ENCODE results near the gene SFR1.

Gene SFR1

DNA sequence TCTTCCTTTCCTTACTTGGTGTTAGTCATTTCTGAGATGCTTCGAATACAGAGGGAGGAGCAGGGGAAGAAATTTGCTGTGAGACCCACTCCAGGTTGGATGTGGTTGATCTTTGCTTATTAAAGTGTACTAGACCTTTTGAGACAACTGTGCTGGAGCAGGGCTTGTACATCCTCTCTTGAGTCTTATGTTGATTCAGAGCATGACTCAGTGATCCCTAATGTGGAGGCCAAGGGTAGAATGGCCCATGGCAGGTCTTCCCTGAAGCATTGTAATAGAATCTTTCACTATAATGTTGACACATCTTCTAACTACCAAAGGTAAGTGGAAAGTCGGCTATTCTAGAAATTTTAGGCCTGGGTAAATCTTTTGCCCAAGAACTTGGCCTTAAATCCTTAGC lies 17.0 kb upstream of the SFR1 start:
- no peak for DNase-seq (ENCODE audit: low spot score)

DNA sequence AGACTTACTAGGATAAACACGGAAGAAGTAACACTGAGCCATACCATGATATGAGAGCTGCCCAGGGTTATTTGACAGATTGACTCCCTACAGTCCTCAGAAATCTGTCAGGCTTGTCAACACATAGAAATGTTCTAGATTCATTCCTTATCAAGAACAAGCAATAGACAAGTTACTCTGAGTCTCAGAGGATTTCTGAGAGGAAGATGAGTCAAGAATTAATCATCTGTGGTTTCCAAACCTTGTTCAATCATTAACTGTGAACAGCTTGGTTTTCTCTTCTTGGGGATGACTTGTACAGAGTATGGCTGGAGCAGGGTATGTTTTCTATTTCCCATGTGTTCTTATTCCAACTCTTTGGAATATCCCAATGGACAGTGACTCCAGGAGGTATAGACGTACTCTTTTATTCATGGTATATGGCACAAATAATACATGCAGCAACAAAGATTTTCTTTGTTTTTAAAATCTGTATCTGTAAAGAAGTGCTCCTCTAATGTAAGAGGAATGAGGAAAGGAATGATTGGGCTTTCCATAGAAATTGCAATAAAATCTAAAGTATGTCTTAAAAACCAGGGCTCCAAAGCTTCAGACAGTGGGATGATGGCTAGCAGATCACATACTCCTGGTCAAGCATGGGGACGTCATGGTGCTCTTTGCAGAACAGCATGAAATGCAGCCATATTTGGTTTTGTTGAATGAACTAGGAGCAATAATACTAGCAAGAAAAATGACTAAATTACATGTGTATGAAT lies 11.9 kb upstream of the SFR1 start:
- DNase-seq (ENCODE audit: low spot score), result no peak

DNA sequence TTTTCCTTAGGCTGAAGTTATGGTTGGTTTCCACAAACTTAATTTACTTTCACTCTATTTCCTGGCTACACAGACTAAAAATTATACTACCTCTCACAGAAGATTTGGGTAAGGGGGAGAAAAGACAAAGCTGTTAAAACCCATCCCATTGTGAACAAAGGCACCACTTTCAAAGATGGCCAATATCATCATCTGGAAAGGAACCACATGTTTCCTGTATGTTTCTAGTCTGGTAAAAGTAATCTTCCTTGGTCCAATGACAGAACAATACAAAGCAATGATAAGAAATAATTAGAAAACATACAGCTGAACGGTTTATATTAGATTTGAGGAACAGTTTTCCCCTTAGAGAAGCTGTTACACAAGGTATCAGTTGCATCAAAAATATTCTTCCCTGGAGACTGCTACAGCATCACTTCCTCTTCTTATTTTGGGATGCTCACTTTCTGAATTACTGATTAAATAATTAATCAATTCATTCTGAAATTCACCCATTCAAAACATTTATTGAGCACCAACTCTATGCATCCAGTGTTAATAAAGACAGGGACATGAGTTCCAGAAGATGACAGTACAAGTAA lies 8.5 kb upstream of the SFR1 start:
- DNase-seq (ENCODE audit: low spot score), result no peak

DNA sequence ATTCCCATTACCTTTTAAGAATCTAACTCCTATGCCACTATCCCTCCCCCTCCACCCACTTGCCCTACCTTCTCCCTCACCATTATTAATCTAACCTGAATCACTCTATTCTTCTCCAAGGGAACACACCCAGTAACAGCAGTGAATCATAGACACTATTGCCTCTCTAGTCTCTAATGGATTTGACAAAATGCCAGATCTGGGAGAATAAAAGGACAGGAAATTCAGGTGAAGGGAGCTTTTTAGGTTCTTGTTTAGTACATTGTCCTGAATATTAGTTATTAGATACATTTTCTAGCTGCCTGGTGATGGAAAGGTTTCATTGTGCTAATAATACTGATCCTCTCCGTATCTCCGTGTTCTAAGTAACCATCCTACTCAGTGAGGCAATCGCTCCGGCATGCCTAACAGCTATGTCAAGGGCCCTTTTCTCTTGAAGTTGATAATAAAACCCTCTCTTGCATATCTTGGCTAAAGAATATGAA lies 4.1 kb upstream of the SFR1 start:
- no peak for DNase-seq (ENCODE audit: low spot score)

DNA sequence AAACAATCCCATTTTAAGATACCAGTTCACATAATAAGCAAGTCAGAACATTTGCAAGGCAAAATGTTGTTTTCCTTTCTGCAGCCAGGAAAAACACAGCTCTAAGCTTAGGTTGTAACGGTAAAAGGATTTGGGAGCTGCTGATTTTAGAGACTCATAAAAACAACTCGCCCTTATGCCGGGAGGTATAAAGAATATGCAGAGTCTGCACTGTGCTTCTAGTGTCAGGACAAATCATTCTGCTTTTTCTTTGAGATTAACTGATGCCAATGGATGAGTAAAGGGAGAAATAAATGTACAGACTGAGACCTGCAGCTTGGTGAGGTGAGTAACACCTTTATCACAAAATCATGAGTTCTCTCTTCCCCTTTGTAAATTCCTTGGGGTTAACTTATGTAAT lies 2.0 kb upstream of the SFR1 start:
- no peak for DNase-seq (ENCODE audit: low spot score)

DNA sequence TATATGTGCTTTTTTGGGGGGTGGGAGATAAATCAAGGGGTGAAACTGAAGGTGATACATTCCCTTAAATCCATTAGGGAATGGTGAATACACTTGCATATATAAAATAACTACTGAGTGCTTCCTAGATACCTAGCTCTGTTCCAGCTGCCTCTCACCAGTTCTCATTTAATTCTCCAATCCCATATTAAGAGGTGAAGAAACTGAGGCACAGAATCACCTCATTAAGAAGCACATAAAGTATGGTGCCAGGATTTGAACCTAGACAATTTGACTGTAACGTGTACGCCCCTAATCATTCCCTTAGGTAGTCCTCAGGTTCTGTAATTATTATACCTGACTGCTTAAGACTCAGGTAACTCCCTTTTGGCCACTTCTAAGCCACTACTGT lies 1.5 kb upstream of the SFR1 start:
- DNase-seq (ENCODE audit: low spot score), result no peak

DNA sequence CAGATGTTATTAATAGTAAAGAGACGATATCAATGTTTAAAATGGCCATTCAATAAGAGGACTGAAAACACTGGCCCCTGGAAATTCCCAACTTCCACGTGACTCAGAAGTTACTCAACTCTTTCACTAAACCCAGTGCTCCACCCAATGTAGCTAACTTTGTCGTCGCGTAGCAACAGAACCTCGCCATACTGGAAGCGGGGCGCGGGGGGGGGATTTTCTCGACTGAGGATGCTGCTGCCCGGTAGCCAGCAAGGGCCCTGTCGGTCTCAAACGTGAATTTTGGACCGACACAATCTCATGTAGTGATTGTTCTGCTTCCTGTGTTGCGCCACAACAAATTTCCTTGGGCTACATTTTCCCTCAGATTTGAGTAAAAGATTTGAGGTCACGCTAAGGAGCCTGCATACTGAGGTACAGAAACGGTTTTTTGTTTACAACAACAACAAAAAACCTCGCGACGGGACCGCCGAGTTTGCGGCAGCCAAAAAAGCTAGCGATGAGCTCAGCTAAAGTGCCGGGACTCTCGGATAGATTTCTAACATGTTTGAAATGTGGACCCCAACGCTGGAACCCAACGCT lies 977 bp upstream of the SFR1 start:
- DNase-seq (ENCODE audit: low spot score), result peak; percentile 88

DNA sequence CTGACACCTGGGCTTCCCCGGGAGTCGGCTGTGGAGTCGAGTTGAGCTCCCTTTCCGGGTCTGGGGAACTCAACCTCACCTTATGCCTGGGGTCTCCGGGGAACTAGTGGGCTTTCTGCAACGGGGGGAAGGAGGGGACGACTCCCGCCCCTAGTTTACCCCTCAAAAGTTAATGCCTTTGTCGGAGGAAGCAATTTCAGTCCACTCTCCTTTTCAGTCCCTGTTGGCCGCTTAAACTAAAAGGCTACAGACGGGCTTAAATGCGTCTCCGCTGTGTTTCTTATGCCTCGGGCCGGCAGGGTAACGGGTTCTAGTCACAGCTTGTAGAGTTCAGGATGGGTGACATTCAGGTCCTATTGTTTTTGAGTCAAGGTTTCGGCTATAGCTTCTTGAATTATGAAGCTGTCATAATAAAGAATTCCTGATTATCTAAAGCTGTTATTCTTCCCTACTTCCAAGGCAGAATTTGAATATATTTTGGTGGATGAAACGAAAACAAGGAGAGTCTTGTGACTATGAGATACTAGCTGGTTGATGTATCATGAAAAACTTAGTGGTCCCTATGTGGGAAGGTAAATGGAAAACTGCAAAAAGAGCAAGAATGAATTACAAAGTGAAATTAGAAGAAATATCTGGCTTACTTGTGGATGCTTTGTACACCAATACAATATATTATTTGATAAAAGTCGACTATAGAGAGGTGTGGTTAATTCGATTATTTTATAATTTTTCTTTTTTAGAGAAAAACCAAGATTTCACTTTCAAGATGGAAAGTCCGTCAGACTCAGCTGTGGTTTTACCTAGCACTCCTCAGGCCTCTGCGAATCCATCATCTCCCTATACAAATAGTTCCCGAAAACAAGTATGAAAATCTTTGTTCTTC lies 495 bp downstream of the SFR1 start:
- peak; percentile 67 for DNase-seq (ENCODE audit: low spot score)

DNA sequence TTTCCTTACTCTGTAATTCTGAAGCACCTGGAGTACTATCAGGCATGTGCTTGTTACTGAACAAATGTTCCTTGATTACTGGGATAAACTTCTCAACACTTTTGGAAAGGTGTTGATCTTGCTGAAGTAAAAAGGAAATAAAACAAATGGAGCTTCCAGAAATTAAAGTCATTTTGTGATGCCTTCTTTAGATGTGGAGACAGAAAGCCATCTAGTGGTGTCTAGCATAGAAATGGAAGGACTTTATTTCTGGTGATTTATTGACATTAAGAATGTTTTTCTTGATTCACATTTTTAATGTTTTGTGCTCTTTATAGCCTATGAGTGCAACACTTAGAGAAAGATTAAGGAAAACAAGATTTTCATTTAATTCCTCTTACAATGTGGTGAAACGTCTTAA lies 1.4 kb downstream of the SFR1 start:
- DNase-seq (ENCODE audit: low spot score), result peak; percentile 76

DNA sequence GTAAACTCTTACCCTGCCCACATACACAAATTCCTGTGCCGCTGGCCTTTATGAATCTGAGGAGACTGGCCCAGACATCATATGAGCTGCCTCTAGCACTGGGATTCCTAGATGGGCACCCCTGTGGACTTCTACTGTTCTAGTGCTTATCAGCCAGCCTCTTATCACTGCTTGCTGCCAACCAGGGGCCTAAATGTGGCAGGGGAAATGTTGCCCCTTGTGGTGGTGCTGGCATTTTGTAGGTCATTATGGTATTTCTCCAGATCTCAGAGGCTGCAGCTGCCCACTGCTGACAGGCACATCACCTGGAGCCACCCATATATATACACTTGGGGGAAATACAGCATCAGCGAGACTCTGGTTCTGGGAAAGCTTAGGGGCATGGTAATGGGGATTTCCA lies 5.4 kb downstream of the SFR1 start:
- peak; percentile 28 for DNase-seq (ENCODE audit: low spot score)

DNA sequence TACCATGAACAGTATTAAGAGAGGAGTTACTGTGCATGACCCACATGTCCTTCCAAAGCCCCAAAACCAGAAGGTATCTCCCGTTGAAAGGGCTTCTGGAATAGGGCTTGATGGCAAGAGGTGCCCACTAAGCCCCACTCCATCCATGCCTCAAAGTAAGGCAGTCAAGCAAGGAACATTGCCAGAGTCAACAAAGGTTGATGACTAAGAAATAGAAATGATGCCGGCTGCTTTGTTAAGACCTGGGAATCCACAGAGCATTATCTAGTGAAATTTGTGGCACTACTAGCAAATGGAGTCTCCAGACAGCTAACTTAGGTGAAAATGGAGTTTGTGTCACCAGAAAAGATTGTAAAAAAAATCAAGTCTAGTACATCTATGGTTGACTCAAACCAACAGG lies 6.2 kb downstream of the SFR1 start:
- no peak for DNase-seq (ENCODE audit: low spot score)

DNA sequence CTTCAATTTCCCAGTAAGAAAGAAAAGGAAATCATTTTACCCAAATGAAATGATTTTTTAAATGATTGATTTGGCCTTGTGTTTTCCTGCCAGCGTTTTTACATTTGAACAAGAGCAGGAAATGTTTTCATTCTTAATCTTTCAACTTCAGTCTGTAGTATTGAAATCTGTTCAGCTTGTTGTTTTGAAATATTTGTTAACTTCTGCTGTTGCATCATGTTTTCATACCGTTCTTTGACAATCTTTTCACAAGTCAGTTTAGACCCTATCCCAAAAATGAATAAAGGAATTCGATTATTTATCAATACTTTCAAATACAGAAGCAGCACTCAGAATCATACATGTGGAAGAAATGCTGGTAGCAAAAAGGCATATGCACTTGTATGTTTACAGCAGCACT lies 8.1 kb downstream of the SFR1 start:
- no peak for DNase-seq (ENCODE audit: low spot score)

DNA sequence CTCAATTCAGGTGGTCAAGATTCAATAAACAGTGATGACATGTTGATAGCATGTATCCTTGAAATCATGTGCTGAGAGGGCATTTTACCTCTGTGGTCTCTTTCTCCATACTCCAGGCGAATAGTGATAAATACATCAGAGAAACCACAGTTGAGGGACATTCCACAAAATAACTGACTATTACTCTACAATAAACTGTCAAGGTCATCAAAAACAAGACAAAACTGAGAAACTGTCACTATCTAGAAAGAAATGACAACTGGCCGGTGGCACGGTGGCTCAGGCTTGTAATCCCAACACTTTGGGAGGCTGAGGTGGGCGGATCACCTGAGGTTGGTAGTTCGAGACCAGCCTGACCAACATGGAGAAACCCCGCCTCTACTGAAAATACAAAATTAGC lies 16.2 kb downstream of the SFR1 start:
- DNase-seq (ENCODE audit: low spot score), result no peak

DNA sequence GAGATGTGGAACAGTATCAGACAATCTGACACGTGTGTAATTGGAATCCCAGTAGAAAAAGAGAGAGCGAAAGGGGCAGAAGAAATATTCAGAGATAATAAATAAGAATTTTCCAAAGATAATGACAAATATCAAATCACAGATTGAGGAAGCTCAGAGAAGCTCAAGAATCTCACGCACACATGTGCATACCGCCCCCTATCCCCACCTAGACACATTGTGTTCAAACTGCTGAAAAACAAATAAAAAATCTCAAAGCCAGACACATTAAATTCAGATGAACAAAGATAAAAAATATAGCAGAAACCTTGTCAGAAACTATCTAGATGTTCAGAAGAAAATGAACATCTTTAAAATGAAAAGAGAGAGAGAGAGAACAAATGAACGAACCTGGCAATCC lies 17.2 kb downstream of the SFR1 start:
- DNase-seq (ENCODE audit: low spot score), result no peak

DNA sequence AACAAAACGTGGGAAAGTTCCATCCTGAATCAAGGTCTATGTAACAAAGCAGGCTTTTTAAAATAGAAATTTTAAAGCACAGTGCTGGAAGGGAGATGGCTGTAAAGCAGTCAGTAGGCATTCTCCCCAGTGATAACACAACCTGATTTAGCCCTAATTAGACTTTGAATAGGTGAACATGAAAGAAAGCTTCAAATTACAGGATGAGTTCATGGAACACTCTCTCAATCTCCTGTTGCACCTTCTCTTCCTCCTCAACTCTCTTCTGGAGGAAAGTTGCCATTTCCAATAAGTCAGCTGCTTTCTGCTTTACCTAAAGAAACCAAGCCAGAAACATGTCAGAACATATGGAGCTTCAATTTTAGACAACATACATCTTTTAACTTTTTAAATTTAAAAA lies 20.1 kb downstream of the SFR1 start:
- no peak for DNase-seq (ENCODE audit: low spot score)

DNA sequence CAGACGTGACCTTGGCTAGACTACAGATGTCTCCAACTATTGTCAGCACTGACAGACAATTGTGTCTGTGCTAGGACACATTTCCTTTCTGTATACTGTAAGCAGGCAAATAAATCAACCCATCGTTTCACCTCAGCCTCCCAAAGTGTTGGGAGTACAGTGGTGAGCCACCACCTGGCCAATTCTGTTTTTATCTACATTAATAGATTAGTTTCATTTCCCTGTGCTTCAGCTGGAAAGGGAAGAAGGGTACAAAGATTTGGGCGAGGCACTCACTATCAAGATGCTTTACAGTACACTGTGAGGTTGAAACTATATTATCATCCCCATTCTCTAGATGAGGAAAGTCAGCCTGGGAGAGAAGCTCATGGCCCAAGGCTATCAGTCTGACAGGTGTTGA lies 21.9 kb downstream of the SFR1 start:
- no peak for DNase-seq (ENCODE audit: low spot score)

DNA sequence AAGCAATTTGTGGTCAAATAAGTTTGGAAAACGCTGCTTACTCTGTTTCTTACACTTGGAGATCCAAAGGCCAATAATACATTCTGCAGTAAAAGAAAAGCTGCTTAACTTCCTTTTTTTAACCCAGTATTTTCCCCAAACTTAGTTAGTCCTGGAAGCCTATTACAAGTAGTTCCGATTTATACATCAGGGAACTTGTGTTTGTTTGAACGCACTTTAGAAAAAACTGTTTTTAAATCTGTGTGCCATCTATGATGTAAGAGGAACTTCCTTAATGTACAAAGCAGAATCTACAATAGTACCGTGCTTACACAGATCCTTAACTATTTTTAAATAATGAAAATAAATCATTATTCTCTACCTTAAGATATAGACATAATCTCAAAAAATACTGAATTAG lies 23.0 kb downstream of the SFR1 start:
- DNase-seq (ENCODE audit: low spot score), result peak; percentile 39

DNA sequence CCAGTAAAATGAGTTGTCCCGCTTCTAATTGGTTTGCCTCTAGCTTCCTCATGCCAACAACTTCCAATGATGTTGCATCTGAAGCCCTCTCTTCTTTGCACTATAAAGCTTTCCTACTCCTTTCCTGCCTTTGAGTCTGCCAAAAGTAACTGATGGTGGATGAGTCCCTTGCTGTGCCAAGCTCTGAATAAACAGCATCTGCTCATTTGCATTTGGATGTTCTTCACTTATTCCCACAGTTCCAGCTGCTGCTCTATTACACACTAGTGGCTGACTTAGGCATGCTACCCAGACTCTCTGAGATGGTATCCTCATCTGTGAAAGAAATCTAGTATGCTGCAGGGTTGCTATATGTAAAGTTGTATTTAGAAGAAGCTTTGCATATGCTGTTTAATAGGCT lies 24.9 kb downstream of the SFR1 start:
- DNase-seq (ENCODE audit: low spot score), result peak; percentile 97

DNA sequence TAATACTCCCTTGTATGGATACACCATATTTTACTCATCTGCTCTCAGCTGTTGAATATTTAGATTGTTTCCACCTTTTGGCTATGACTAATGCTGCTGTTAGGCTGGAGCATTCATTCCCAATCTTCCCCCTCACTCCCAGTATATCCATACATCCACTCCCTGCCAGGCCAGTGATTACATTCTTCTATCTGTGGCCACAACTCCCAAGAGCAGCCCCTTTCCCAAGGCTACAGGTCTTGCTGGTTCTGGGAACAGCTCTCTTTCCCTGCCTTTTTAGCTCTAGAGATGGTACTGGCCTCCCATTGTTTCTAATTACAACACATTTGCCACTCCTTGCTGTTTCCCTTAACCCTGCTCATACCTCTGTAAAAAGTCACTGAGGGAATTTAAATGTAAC lies 28.2 kb downstream of the SFR1 start:
- DNase-seq (ENCODE audit: low spot score), result no peak

DNA sequence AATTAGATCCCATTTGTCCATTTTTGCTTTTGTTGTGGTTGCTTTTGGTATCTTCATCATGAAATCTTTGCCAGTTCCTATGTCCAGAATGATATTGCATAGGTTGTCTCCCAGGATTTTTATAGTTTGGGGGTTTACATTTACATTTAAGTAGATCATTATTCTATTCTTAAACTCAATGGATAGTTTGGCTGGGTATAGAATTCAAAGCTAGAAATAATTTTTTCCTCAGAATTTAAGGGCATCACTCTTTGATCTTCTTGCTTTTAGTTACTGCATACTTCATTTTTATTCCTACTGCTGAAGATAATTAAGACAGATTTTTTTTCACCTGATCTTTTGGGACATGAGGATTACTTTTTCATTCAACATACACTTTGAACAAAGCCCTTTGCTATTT lies 29.8 kb downstream of the SFR1 start:
- DNase-seq (ENCODE audit: low spot score), result no peak

DNA sequence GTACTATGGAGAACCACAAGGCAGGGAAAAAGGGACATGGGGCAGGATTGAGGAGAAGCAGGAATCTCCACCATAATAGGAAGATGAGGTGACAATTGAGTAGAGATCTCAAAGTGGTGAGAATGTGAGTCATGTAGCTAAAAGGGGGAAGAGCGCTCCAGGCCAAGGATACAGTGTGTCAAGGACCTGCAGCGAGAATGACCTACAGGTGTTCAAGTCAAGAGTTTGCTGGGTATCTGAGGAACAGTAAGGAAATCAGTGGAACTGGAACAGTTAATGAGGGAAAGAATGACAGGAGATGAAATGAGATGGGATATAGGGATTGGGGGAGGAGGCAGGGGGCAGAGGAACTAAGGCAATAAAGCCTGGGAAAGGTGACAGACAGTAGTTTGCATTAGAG lies 33.6 kb downstream of the SFR1 start:
- DNase-seq (ENCODE audit: low spot score), result no peak

DNA sequence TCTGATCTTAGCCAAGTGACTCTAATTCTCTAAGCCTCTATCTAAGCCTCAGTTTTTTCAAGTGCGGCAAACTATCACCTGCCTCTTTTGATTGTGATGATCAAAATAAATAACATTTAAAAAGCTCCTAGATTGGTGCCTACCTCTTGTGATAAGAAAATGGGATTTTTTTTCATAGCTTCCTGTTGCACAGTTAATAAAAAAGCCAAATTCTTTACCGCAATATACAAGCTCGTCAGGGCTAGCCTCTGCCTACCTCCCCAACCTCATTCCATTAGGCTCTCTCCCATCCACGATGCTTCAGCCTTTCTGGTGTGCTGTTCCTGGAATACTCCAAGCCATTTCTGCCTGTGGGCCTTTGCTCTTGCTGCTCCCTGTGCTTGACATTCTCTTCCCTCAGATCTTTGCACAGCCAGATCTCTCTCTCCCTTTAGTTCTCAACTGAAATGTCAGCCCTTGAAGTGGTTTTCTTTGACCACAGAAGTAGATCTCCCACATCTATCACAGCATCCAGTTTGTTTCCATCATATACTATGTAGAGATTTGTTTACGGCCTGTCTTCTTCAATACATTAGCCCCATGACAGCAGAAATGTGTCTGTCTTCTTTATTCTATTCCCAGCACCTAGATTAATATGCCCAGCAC lies 48.8 kb downstream of the SFR1 start:
- no peak for DNase-seq (ENCODE audit: low spot score)
